22Rv1 (cell line): Measurements from ENCODE around the gene ZNF391.

Source experiments
- ZFX ChIP-seq: fragments of 450-650 bp; IDR thresholded peaks from 2 replicates; pipeline ENCODE4 v1.6.1; 2017; ENCODE audit warnings: antibody characterized with exemption, borderline replicate concordance
- TF ChIP-seq, protein P1 (sequence below): fragments of 450-650 bp; IDR thresholded peaks from 2 replicates; pipeline ENCODE4 v1.5.1; 2017; ENCODE audit warnings: mild to moderate bottlenecking

DNA sequence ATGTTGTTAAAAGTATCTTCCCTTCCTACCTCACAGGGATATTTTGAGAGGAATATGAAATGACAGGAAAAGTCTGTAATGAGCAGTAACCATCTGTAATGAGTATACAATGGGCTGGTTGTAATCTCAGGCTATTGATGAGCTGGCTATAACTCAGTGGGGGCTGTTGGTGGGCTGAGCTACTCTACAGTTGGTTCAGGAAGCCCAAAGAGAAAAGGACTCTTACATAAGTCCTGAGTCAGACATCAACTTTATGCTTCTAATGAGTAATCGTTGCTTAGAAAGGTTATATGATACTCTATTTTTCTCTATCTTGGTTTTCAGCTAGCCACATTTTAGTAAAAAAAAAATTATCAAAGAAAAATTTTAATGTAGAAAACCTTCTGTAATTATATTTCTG lies 26.4 kb downstream of the ZNF391 start:
- TF ChIP-seq, protein P1, sequence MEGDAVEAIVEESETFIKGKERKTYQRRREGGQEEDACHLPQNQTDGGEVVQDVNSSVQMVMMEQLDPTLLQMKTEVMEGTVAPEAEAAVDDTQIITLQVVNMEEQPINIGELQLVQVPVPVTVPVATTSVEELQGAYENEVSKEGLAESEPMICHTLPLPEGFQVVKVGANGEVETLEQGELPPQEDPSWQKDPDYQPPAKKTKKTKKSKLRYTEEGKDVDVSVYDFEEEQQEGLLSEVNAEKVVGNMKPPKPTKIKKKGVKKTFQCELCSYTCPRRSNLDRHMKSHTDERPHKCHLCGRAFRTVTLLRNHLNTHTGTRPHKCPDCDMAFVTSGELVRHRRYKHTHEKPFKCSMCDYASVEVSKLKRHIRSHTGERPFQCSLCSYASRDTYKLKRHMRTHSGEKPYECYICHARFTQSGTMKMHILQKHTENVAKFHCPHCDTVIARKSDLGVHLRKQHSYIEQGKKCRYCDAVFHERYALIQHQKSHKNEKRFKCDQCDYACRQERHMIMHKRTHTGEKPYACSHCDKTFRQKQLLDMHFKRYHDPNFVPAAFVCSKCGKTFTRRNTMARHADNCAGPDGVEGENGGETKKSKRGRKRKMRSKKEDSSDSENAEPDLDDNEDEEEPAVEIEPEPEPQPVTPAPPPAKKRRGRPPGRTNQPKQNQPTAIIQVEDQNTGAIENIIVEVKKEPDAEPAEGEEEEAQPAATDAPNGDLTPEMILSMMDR, result no peak
- no peak for TF ChIP-seq ZFX
